Measurements from ENCODE around the gene MEPCE. TPM values are rescaled to one million over a fixed set of nuclear protein-coding genes. Genes with fewer than 3 reads are reported as not detected.

Gene MEPCE
- total and polyA plus RNA-seq, 9 of the 15 experiments (the other 6 are each of a cell fraction or from before 2014, with no cell fraction given): 10.9 to 76.3 (median 44.1) TPM

DNA sequence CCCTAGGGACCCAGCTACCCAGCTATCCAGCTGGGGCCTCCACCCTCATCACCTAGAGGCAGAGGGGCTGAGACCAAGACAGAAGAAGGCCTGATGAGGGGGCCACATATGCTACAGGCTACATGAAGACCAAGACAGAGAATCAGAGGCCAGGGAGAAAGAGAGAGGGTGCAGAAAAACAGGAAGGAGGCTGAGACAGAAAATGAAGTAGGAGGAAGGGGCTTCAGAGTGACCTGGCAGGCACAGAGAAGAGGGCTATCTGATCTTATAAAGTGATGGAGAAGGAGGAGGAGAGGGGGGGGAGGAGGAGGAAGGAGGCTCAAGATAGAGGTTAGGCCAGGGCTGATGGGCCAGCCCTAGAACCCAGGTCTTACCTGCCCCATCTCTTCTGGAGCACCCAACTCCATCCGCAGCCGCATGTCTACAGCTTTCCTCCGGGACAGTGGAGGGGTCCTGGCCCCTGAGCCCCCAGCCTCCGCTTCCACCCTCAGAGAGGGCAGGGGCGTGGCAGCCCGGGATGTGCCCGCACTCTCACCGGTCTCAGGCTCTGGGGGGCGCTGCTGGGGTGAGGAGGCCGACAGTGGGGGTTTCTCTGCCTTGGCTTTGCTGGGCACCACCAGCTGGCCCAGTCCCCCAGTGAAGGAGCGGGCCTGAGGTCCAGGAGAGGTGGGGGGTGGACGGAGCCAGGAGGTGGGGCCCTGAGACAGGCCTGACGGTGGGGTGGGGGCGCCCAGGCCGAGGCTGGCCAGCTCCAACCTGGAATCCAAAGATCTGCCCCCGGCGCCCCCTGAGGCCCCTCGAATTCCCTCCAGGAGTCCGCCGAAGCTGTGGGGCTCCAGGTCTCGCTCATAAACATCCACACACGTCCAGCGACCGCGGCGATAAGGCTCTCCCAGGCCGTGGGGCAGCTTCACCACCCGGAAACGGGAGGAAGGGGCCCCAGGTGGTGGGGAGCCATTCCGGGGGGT lies 47.6 kb downstream of the MEPCE start:
- H3K79me2 ChIP-seq (ENCODE audit: control insufficient read depth, insufficient read depth, low read length): peaks cover 58% of the 10 kb centered on the region
- H2AFZ ChIP-seq (ENCODE audit: low read depth, low read length): no peak overlapping the region
- in situ Hi-C loops (cut with MboI): no loop called here
- intact Hi-C loops (cut with micrococcal nuclease): no loop called here
- POLR2A ChIA-PET: interaction anchor here (0.6 to 1.6 kb wide), 3 partner anchors 16 to 96 kb away, joined by 3 to 10 read pairs (median 4); partner anchors contain the start of genes MEPCE, SAP25 and ZCWPW1
- peaks cover 44% of the 10 kb centered on the region for H3K36me3 ChIP-seq (ENCODE audit: control insufficient read depth, insufficient read depth, low read length)
- FAIRE-seq: no peak
- no peaks in the 10 kb centered on the region for H3K9me3 ChIP-seq (replicated peaks; ENCODE audit: control insufficient read depth, insufficient read depth, low read depth, low read length)
- H3K4me2 ChIP-seq (ENCODE audit: insufficient read depth, low read length): peak overlapping the region; percentile 86
- H3K4me3 ChIP-seq: peak overlapping the region; percentile 86
- peak; percentile 14 for ATAC-seq
- H3K4me1 ChIP-seq (replicated peaks in 1 of 2; ENCODE audit: control insufficient read depth in 2 of 2, insufficient read depth in 2 of 2, low read length in 2 of 2): peaks cover 44 to 77% of the 10 kb centered on the region in 2 experiments
- 5% methylated on average over 28 of the region's 30 CpGs for WGBS (ENCODE audit: insufficient coverage, low coverage, missing lambda C conversion rate)
- peak overlapping the region; percentile 76 to 94; a peak in 3 of 4 replicates for H3K9ac ChIP-seq (ENCODE audit: insufficient read depth in 1 of 2, low read depth in 2 of 2, low read length in 2 of 2)
- BruUV-seq (replicated peaks): TSS peak; percentile 17
- peak in 3 of 4 experiments; percentile 55 to 65 (median 65) for DNase-seq (ENCODE audit: extremely low read depth in 1 of 4, low spot score in 3 of 4)
- no peaks in the 10 kb centered on the region for H3K27me3 ChIP-seq (ENCODE audit: control insufficient read depth in 2 of 2, insufficient read depth in 2 of 2, low read length in 2 of 2)
- H3K27ac ChIP-seq (ENCODE audit: extremely low read depth, low read depth, low read length): peak overlapping the region; percentile 82
- peaks cover 6% of the 10 kb centered on the region for H3K9me1 ChIP-seq (ENCODE audit: control insufficient read depth, insufficient read depth, low read length)
- peaks cover 19% of the 10 kb centered on the region; the same call in 1 of the 2 replicates for H4K20me1 ChIP-seq (replicated peaks; ENCODE audit: control insufficient read depth, insufficient read depth, low read length)
- CTCF ChIA-PET (ENCODE audit: low intra/inter-chr PET ratio): interaction anchor here (0.6 to 1.0 kb wide), 3 partner anchors 8 to 213 kb away, joined by 3 to 4 read pairs (median 3); no protein-coding TSS in a partner anchor
- TF ChIP-seq HBP1 (CRISPR knock-in tag; IDR thresholded peaks at IDR 0.05) (0 out of 2 replicates have a peak, but pooled peaks have one; percentile 29), BRD4 (IDR thresholded peaks at IDR 0.05) (no peak), THRAP3 (IDR thresholded peaks at IDR 0.05; ENCODE audit: borderline replicate concordance) (no peak), SIN3A (IDR thresholded peaks at IDR 0.05; ENCODE audit: borderline replicate concordance in 2 of 2, control insufficient read depth in 1 of 2, low read depth in 2 of 2, low read length in 2 of 2) (0 out of 4 replicates have a peak, but pooled peaks of 1 of the 2 experiments have one; percentile 15), DPF2 (IDR thresholded peaks at IDR 0.05) (no peak), HNRNPLL (IDR thresholded peaks at IDR 0.05; ENCODE audit: low read depth, low read length, poor library complexity, severe bottlenecking) (no peak), POLR2G (IDR thresholded peaks at IDR 0.05; ENCODE audit: low read depth, low read length) (peak; percentile 58), ATF1 (CRISPR knock-in tag; IDR thresholded peaks at IDR 0.05) (no peak), ATF1 (tag; IDR thresholded peaks at IDR 0.05) (no peak), GTF2E2 (tag; IDR thresholded peaks at IDR 0.05) (no peak), HDAC1 (IDR thresholded peaks at IDR 0.05) (peak in 1 of 2 experiments; percentile 35; a peak in 1 of 4 replicates), ATF3 (IDR thresholded peaks at IDR 0.05) (no peak), ATF3 (CRISPR knock-in tag; conservative IDR thresholded peaks at IDR 0.05) (no peak)
- TF ChIP-seq, protein P1, sequence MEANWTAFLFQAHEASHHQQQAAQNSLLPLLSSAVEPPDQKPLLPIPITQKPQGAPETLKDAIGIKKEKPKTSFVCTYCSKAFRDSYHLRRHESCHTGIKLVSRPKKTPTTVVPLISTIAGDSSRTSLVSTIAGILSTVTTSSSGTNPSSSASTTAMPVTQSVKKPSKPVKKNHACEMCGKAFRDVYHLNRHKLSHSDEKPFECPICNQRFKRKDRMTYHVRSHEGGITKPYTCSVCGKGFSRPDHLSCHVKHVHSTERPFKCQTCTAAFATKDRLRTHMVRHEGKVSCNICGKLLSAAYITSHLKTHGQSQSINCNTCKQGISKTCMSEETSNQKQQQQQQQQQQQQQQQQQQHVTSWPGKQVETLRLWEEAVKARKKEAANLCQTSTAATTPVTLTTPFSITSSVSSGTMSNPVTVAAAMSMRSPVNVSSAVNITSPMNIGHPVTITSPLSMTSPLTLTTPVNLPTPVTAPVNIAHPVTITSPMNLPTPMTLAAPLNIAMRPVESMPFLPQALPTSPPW (CRISPR knock-in tag; IDR thresholded peaks at IDR 0.05): peak; percentile 51; the same call in 1 of the 2 replicates
- TF ChIP-seq, protein P2, sequence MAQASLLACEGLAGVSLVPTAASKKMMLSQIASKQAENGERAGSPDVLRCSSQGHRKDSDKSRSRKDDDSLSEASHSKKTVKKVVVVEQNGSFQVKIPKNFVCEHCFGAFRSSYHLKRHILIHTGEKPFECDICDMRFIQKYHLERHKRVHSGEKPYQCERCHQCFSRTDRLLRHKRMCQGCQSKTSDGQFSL (CRISPR knock-in tag; IDR thresholded peaks at IDR 0.05): peak; percentile 80
- TF ChIP-seq, protein P2 (tag; IDR thresholded peaks at IDR 0.05): no peak
